HepG2 (cell line): Measurements from ENCODE around the gene KIAA0232. TPM values are rescaled to one million over a fixed set of nuclear protein-coding genes. Genes with fewer than 3 reads are reported as not detected.

ENCODE experiments used
- ATF4 ChIP-seq, 2 experiments: fragments of 450-650 bp in 1 of 2; sonication (generic) in 1 of 2; formaldehyde crosslinking; IDR thresholded peaks; 2 replicates each; pipeline versions ENCODE4 v1.5.0 to v1.8.0; 2020 to 2022; ENCODE audit warnings: mild to moderate bottlenecking in 1 of 2, missing genetic modification reagents in 1 of 2
- CBFB ChIP-seq: sonication (generic); formaldehyde crosslinking; IDR thresholded peaks from 2 replicates; pipeline ENCODE4 v1.4.0; 2020; ENCODE audit warnings: missing genetic modification reagents
- ETV5 ChIP-seq: IDR thresholded peaks from 2 replicates; pipeline ENCODE4 v1.6.1; 2018; ENCODE audit warnings: missing biosample characterization, missing genetic modification reagents, inconsistent platforms, borderline replicate concordance
- HIVEP1 ChIP-seq: sonication (generic); formaldehyde crosslinking; IDR thresholded peaks from 2 replicates; pipeline ENCODE4 v1.4.0; 2020; ENCODE audit warnings: mild to moderate bottlenecking, missing genetic modification reagents
- HNF1A ChIP-seq, 2 experiments: sonication (generic) in 1 of 2; formaldehyde crosslinking in 1 of 2; IDR thresholded peaks; 2 replicates each; pipeline versions ENCODE4 v1.4.0 to v1.6.1; 2016 to 2020; ENCODE audit warnings: borderline replicate concordance in 1 of 2, low read depth in 1 of 2, mild to moderate bottlenecking in 1 of 2, missing genetic modification reagents in 1 of 2
- HNRNPL ChIP-seq: fragments of 200-400 bp; formaldehyde crosslinking; IDR thresholded peaks from 2 replicates; pipeline ENCODE4 v1.6.1; 2017; ENCODE audit warnings: mild to moderate bottlenecking, low read depth, low read length
- HNRNPLL ChIP-seq: fragments of 200-400 bp; formaldehyde crosslinking; IDR thresholded peaks from 2 replicates; pipeline ENCODE4 v1.6.1; 2017; ENCODE audit warnings: mild to moderate bottlenecking, low read depth, low read length; ENCODE audit not compliant: poor library complexity, severe bottlenecking
- KDM4B ChIP-seq: sonication (generic); formaldehyde crosslinking; IDR thresholded peaks from 2 replicates; pipeline ENCODE4 v1.4.0; 2020; ENCODE audit warnings: missing genetic modification reagents
- KLF6 ChIP-seq: IDR thresholded peaks from 2 replicates; pipeline ENCODE4 v1.8.0; 2016; ENCODE audit warnings: missing biosample characterization, missing genetic modification reagents
- MIXL1 ChIP-seq: IDR thresholded peaks from 2 replicates; pipeline ENCODE4 v1.6.1; 2016
- NCOA2 ChIP-seq: sonication (generic); formaldehyde crosslinking; IDR thresholded peaks from 2 replicates; pipeline ENCODE4 v1.8.0; 2022; ENCODE audit warnings: inconsistent platforms
- NFE2L1 ChIP-seq: sonication (generic); formaldehyde crosslinking; IDR thresholded peaks from 2 replicates; pipeline ENCODE4 v1.4.0; 2020; ENCODE audit warnings: missing genetic modification reagents, mild to moderate bottlenecking, borderline replicate concordance
- SAFB2 ChIP-seq: sonication (generic); formaldehyde crosslinking; IDR thresholded peaks from 2 replicates; pipeline ENCODE4 v1.5.1; 2020; ENCODE audit warnings: missing genetic modification reagents, low read depth, mild to moderate bottlenecking, borderline replicate concordance
- ZBTB1 ChIP-seq: sonication (generic); formaldehyde crosslinking; IDR thresholded peaks from 2 replicates; pipeline ENCODE4 v1.4.0; 2020; ENCODE audit warnings: missing genetic modification reagents, borderline replicate concordance
- ZBTB46 ChIP-seq: sonication (generic); formaldehyde crosslinking; IDR thresholded peaks from 2 replicates; pipeline ENCODE4 v1.4.0; 2020; ENCODE audit warnings: mild to moderate bottlenecking, missing genetic modification reagents, borderline replicate concordance
- ZFP37 ChIP-seq: sonication (generic); formaldehyde crosslinking; IDR thresholded peaks from 2 replicates; pipeline ENCODE4 v1.4.0; 2020; ENCODE audit warnings: missing genetic modification reagents, borderline replicate concordance
- ZNF331 ChIP-seq: sonication (generic); formaldehyde crosslinking; IDR thresholded peaks from 2 replicates; pipeline ENCODE4 v1.4.0; 2020; ENCODE audit warnings: missing genetic modification reagents
- ZNF589 ChIP-seq: sonication (generic); formaldehyde crosslinking; conservative IDR thresholded peaks from 2 replicates; pipeline ENCODE4 v1.8.0; 2022; ENCODE audit warnings: mild to moderate bottlenecking, moderate library complexity, missing genetic modification reagents
- ZNF605 ChIP-seq: sonication (generic); formaldehyde crosslinking; IDR thresholded peaks from 2 replicates; pipeline ENCODE4 v1.8.0; 2022; ENCODE audit warnings: mild to moderate bottlenecking, missing genetic modification reagents
- polyA plus RNA-seq, 8 experiments: library from polyadenylated mRNA; depleted of rRNA in 3 of 8; stranded (reverse) in 7 of 8; unstranded in 1 of 8; fragments of >200 nt; fragmentation: Illumina TruSeq in 4 of 8; extraction: Trizol in 4 of 8; gene quantifications; 2 replicates each; pipeline versions ENCODE4 v1.2.1 to v1.2.3, GENCODE V29; 2011 to 2016; ENCODE audit warnings: low read depth in 4 of 8, missing spikeins in 1 of 8, mixed read lengths in 1 of 8; ENCODE audit not compliant: insufficient read depth in 1 of 8
- total RNA-seq, 5 experiments: library from RNA; depleted of rRNA; stranded (reverse); fragments of >200 nt; fragmentation: Illumina TruSeq; extraction: Trizol; gene quantifications; 2 replicates each; pipeline ENCODE4 v1.2.3, GENCODE V29; 2016; ENCODE audit warnings: low read depth in 1 of 5

The KIAA0232 gene
- total and polyA plus RNA-seq, 2 of the 13 experiments (the other 11 are each of a cell fraction or from before 2014, with no cell fraction given): 7.8 to 17.1 TPM

GRCh38 chr4:6892190-6892908, 109.8 kb downstream of the KIAA0232 start (continued):
- TF ChIP-seq HNF1A (IDR thresholded peaks at IDR 0.05; ENCODE audit: low read depth) (0 out of 2 replicates have a peak, but pooled peaks have one; percentile 3), HNF1A (CRISPR knock-in tag; IDR thresholded peaks at IDR 0.05; ENCODE audit: borderline replicate concordance) (peak; percentile 75; the same call in 1 of the 2 replicates), HNRNPL (peak; percentile 72; the same call in 1 of the 2 replicates), CBFB (CRISPR knock-in tag) (peak; percentile 60; the same call in 1 of the 2 replicates), HNRNPLL (no peak), ZNF589 (CRISPR knock-in tag) (no peak), HIVEP1 (CRISPR knock-in tag) (peak; percentile 55; the same call in 1 of the 2 replicates), SAFB2 (CRISPR knock-in tag) (no peak; the same call in 1 of the 2 replicates), MIXL1 (peak; percentile 61; the same call in 1 of the 2 replicates), KDM4B (CRISPR knock-in tag) (peak; percentile 63; the same call in 1 of the 2 replicates), NFE2L1 (0 out of 2 replicates have a peak, but pooled peaks have one; percentile 46), NCOA2 (CRISPR knock-in tag) (peak; percentile 70), ATF4 (CRISPR knock-in tag; IDR thresholded peaks at IDR 0.05) (peak in 1 of 2 experiments; percentile 27; a peak in 1 of 4 replicates), ZFP37 (CRISPR knock-in tag) (no peak), ZNF605 (CRISPR knock-in tag) (peak; percentile 72; the same call in 1 of the 2 replicates), ETV5 (peak; percentile 51; the same call in 1 of the 2 replicates), ZBTB1 (CRISPR knock-in tag) (no peak), KLF6 (CRISPR knock-in tag) (peak; percentile 66; the same call in 1 of the 2 replicates), ZNF331 (peak; percentile 85), ZBTB46 (CRISPR knock-in tag) (peak; percentile 89; the same call in 1 of the 2 replicates)
